Esophagus squamous epithelium (tissue), 4 donors: Measurements from ENCODE around the gene LTBP2.

Experiments
- CTCF ChIP-seq, 6 experiments: fragments of 450-650 bp in 4 of 6; fragments of 200-600 bp in 2 of 6; sonication (generic) in 2 of 6; IDR thresholded peaks; one replicate each; pipeline ENCODE4 v1.5.1; 2016 to 2019; ENCODE audit warnings: antibody characterized with exemption in 6 of 6, mild to moderate bottlenecking in 4 of 6, moderate library complexity in 4 of 6
- POLR2A ChIP-seq, 4 donors: fragments of 450-650 bp; IDR thresholded peaks; one replicate each; pipeline ENCODE4 v1.6.1; 2017; ENCODE audit warnings: antibody characterized with exemption in 4 of 4, mild to moderate bottlenecking in 4 of 4, moderate library complexity in 3 of 4

GRCh38 chr14:74660167-74660566 lies 48.1 kb upstream of the LTBP2 start:
- TF ChIP-seq POLR2A (IDR thresholded peaks at IDR 0.05) (no peak), CTCF (IDR thresholded peaks at IDR 0.05) (no peak)
